Pancreas (tissue), 10 donors: ENCODE measurements around the gene ROCK1. TPM values are rescaled to one million over a fixed set of nuclear protein-coding genes. Genes with fewer than 3 reads are reported as not detected.

ENCODE experiments used
- ATAC-seq, 4 donors: fragments of 200-7000 bp; cut with Tn5 transposase; one replicate each; pipeline versions ENCODE4 v1.8.0 to v1.9.1; 2020; ENCODE audit warnings: mild to moderate bottlenecking in 4 of 4, moderate library complexity in 4 of 4
- DNase-seq, 6 donors: peaks; one replicate each; pipeline ENCODE4 v3.0.0-alpha.2; 2020
- FAIRE-seq: peaks from 2 replicates; lab custom pipeline; 2012; peaks lifted over from hg19 to GRCh38; lab: Jason Lieb, UNC
- H3K27ac ChIP-seq, 4 donors: fragments of 200-600 bp; sonication (generic); 1 replicate in 3 of 4; 2 replicates in 1 of 4; pipeline versions ENCODE4 v1.5.0 to v1.8.0; 2020
- H3K27me3 ChIP-seq, 4 donors: fragments of 200-600 bp; one replicate each; pipeline ENCODE4 v1.8.0; 2021
- H3K36me3 ChIP-seq, 3 donors: fragments of 200-600 bp; sonication (generic) in 1 of 3; one replicate each; pipeline versions ENCODE4 v1.5.0 to v1.8.0; 2020 to 2021
- H3K4me1 ChIP-seq, 3 donors: fragments of 200-600 bp; one replicate each; pipeline ENCODE4 v1.8.0; 2021
- H3K4me3 ChIP-seq, 4 donors: fragments of 200-600 bp; sonication (generic) in 2 of 4; one replicate each; pipeline versions ENCODE4 v1.5.0 to v1.8.0; 2020 to 2021
- H3K9me3 ChIP-seq, 4 donors: fragments of 200-600 bp; one replicate each; pipeline ENCODE4 v1.8.0; 2021
- WGBS, 2 donors: extraction: QIAGEN DNeasy Blood & Tissue Kit; methylation state at CpG; one replicate each; pipeline ENCODE4 v1.1.7; 2013; 5-methylcytosine and 5-hydroxymethylcytosine counted together
- intact Hi-C, 3 donors: fragments of 100-400 bp; cut with DNase I; formaldehyde crosslinking; loops; one replicate each; pipeline versions ENCODE4 v1.11.1 to v1.14.2; 2022
- polyA plus RNA-seq, 2 donors: library from polyadenylated mRNA; stranded (reverse); fragments of 200-250 nt; gene quantifications; one replicate each; pipeline ENCODE4 v1.2.3, GENCODE V29; 2013
- total RNA-seq, 6 donors: library from RNA; stranded (reverse); fragmentation: NEBNext Ultra II Directional in 4 of 6; extraction: Animal tissue kit (Norgen Biotek cat#: 25700) in 4 of 6; gene quantifications; one replicate each; pipeline versions ENCODE4 v1.2.1 to v1.2.4, GENCODE V29; 2021 to 2023
- TF ChIP-seq, protein P1 (sequence below), 4 donors: fragments of 200-600 bp; sonication (generic) in 3 of 4; IDR thresholded peaks; one replicate each; pipeline versions ENCODE4 v1.5.0 to v1.8.0; 2021; ENCODE audit warnings: antibody characterized with exemption in 4 of 4
- donor health status: healthy with polysubstance abuse.
- donor health status: DM: no; HTN: no; CAD: no; lungs with moderate emphysema.
- donor health status: DM: no; HTN: no; CAD: no.
- donor health status: control.
- donor health status: control.
- donor health status: Bipolar disorder and iron deficiency.
- donor health status: DM: yes; HTN: yes; CAD: no.
- donor health status: DM: no; HTN: no; CAD: no.
- donor health status: DM: no; HTN: no; CAD: no.
- donor health status: DM: yes; HTN: yes; CAD: no.

Gene ROCK1
- total and polyA plus RNA-seq, 8 donors, result 6.1 to 25.1 (median 11.3) TPM

DNA sequence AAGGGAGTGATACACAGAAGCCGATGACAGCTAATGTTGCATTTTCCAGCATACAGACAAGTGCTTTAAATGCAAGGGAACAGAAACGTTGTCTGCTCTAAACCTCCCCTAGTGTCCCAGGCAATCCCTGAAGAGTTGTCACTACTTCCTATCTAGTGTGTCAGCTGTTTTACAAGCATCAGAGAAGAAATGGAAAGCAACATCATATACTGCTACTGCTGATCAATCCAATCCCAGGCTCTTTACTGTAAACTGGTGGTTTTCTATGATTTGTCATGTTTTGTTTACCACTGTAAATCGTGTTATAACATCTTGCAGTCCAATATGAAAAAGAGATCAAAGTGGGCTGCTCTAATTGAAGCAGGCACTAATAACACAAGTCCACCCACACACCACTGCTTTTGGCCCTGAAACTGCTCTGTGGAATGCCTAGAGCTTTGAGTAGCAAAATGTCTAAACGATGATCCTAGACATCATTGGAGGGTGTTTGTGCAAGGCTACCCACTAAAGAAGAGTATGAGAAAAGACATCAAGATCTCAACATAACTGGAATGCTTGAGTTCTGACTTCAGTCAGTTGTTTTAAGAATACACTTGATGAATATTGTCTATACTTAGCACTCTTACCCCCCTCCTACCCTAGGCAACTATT is 18.1 kb upstream of the ROCK1 start:
- Histone ChIP-seq H3K9me3 (no peaks in the 10 kb centered on the region), H3K4me3 (no peak overlapping the region), H3K27me3 (no peaks in the 10 kb centered on the region), H3K36me3 (no peaks in the 10 kb centered on the region), H3K4me1 (no peaks in the 10 kb centered on the region), H3K27ac (no peak overlapping the region)
- DNase-seq (no peak), ATAC-seq (no peak), FAIRE-seq (no peak)
- TF ChIP-seq, protein P1, sequence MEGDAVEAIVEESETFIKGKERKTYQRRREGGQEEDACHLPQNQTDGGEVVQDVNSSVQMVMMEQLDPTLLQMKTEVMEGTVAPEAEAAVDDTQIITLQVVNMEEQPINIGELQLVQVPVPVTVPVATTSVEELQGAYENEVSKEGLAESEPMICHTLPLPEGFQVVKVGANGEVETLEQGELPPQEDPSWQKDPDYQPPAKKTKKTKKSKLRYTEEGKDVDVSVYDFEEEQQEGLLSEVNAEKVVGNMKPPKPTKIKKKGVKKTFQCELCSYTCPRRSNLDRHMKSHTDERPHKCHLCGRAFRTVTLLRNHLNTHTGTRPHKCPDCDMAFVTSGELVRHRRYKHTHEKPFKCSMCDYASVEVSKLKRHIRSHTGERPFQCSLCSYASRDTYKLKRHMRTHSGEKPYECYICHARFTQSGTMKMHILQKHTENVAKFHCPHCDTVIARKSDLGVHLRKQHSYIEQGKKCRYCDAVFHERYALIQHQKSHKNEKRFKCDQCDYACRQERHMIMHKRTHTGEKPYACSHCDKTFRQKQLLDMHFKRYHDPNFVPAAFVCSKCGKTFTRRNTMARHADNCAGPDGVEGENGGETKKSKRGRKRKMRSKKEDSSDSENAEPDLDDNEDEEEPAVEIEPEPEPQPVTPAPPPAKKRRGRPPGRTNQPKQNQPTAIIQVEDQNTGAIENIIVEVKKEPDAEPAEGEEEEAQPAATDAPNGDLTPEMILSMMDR (IDR thresholded peaks at IDR 0.05), result no peak
- 45 to 54% methylated on average over 4 of the region's 4 CpGs for WGBS, 2 donors
- intact Hi-C loops, result no loop called here

DNA sequence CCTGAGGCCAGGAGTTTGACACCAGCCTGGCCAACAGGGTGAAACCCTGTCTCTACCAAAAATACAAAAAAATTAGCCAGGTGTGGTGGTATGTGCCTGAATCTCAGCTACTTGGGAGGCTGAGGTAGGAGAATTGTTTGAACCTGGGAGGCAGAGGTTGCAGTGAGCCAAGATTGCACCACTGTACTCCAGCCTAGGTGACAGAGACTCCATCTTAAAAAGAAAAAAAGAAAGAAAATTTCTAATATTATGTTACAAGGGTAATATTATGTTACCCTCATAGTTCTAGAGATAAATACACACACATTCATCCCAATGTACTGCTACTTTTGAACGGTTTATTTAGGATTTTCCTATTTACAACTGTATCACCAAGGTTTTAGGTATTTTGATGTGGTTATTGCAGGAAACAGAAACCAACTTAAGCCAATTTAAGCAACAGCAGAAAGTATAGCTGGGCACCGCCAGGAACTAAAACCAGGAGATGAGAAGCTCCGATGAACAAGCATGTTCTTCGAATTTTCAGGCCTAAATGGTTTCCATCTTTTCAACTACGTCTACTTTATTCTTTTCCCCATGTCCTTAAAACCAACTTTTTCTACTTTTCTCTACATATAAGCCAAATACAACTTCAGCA is 11.8 kb upstream of the ROCK1 start:
- 74 to 83% methylated on average over 5 of the region's 5 CpGs for WGBS, 2 donors
- intact Hi-C loops, result no loop called here
- H3K4me3 ChIP-seq, result no peak overlapping the region
- no peak for ATAC-seq
- H3K27me3 ChIP-seq, result no peaks in the 10 kb centered on the region
- H3K27ac ChIP-seq, result no peak overlapping the region
- DNase-seq, result no peak
- H3K36me3 ChIP-seq, result no peaks in the 10 kb centered on the region
- TF ChIP-seq, protein P1 (IDR thresholded peaks at IDR 0.05), result no peak
- no peak for FAIRE-seq
- no peaks in the 10 kb centered on the region for H3K9me3 ChIP-seq
- H3K4me1 ChIP-seq, result no peaks in the 10 kb centered on the region

DNA sequence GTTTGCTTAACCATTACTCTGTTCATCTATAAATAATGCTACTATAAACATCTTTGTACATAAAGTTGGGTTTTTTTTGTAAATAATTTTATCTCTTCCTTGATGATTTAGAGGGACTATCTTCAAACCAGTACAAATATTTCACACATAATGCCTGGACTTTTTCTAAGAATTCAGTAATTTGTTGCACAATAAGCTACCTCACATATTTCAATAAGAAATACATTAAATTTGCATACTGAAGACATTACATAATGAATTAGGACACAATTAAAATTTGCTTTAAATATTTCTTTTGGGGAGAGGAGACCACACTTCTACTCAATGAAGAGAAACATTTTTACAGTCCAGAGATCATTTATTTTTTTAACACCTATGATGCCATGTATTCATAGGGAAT is 7.2 kb upstream of the ROCK1 start:
- Histone ChIP-seq H3K36me3 (no peaks in the 10 kb centered on the region), H3K9me3 (no peaks in the 10 kb centered on the region), H3K27ac (no peak overlapping the region), H3K27me3 (no peaks in the 10 kb centered on the region), H3K4me3 (no peak overlapping the region), H3K4me1 (peaks cover 0 to 3% (median 0%) of the 10 kb centered on the region in 3 donors)
- TF ChIP-seq, protein P1 (IDR thresholded peaks at IDR 0.05), result no peak
- DNase-seq, result no peak
- intact Hi-C loops, result no loop called here
- FAIRE-seq, result peak; percentile 13
- no peak for ATAC-seq

DNA sequence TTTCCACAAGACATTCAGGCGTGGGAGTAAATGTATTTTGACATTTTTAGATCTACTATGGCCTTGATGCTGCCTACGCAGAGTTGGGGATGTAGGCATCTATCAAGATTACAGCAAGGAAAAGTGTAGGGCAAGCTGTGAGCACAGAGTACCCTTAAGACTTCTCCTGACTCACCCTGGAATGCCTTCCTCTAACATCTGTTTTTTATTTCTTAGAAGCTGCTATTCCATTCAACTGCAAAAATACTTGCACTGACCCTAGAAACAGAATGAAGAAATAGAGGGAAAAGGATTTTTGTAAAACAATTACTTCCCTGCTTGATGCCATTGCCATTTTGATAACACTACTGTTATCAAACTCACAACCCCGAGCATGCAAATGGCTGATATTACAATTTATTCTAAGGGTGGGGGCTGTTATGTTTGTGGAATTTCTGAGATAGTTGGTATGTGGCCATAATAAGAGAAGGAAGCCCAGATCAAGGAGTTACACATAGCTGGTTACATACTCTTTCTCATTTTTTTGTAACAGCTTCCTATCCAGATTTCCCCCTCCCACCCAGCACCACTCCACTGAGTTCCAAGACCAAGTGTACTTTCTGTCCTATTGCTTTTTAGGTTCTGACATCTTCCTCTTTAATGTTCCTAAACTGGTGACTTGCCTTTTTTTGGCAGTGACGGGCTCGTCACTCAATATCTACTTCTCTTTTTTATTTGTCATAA is 6.0 kb upstream of the ROCK1 start:
- H3K4me3 ChIP-seq, result no peak overlapping the region
- DNase-seq (no peak), FAIRE-seq (no peak), ATAC-seq (peak in 3 of 4 donors; percentile 42 to 67 (median 65))
- no peaks in the 10 kb centered on the region for H3K36me3 ChIP-seq
- 48 to 54% methylated on average over 5 of the region's 5 CpGs for WGBS, 2 donors
- H3K27me3 ChIP-seq, result no peaks in the 10 kb centered on the region
- TF ChIP-seq, protein P1 (IDR thresholded peaks at IDR 0.05), result no peak
- intact Hi-C loops, result no loop called here
- H3K27ac ChIP-seq, result no peak overlapping the region
- no peaks in the 10 kb centered on the region for H3K9me3 ChIP-seq
- peaks cover 0 to 3% (median 0%) of the 10 kb centered on the region in 3 donors for H3K4me1 ChIP-seq
